GM12878 (cell line): Measurements from ENCODE around the gene JMJD6. TPM values are rescaled to one million over a fixed set of nuclear protein-coding genes. Genes with fewer than 3 reads are reported as not detected.

Experiments used
- ATAC-seq: fragments of 200-7000 bp; cut with Tn5 transposase; 3 replicates; pipeline ENCODE4 v1.9.1; 2020; ENCODE audit warnings: mild to moderate bottlenecking, moderate library complexity
- Bru-seq: library from RNA; stranded (reverse); fragments of 400-500 nt; gene quantifications from one replicate; lab custom pipeline; 2021; lab: Mats Ljungman, UMichigan
- BruChase-seq, 2 experiments: library from RNA; stranded (reverse); fragments of 400-500 nt; gene quantifications; one replicate each; lab custom pipeline; 2021; lab: Mats Ljungman, UMichigan
- BruUV-seq: library from RNA; stranded (reverse); fragments of 400-500 nt; replicated peaks from 2 replicates; lab custom pipeline; 2021; lab: Mats Ljungman, UMichigan
- CTCF ChIA-PET: fragments of 300-600 bp; sonication (Branson Sonifier 250); formaldehyde crosslinking; extraction: SDS; loops from one replicate; lab custom pipeline; 2021; ENCODE audit warnings: inconsistent platforms; lab: Yijun Ruan, JAX
- POLR2A ChIA-PET: fragments of 350-600 bp; formaldehyde crosslinking; extraction: SDS; loops from one replicate; lab custom pipeline; 2021; ENCODE audit warnings: inconsistent platforms; lab: Charles Lee
- RAD21 ChIA-PET: fragments of 300-600 bp; sonication (Branson Sonifier 250); formaldehyde crosslinking; loops from one replicate; lab custom pipeline; 2023; ENCODE audit warnings: antibody characterized with exemption; ENCODE audit not compliant: unreplicated experiment; lab: Charles Lee
- SMC1A ChIA-PET: fragments of 300-600 bp; sonication (Branson Sonifier 250); formaldehyde crosslinking; loops from one replicate; lab custom pipeline; 2023; ENCODE audit not compliant: unreplicated experiment, uncharacterized antibody; lab: Charles Lee
- DNase-seq: peaks from one replicate; pipeline ENCODE4 v3.0.0-alpha.2; 2011; ENCODE audit warnings: low read depth, low spot score
- FAIRE-seq: peaks from 3 replicates; lab custom pipeline; 2011; peaks lifted over from hg19 to GRCh38; lab: Jason Lieb, UNC
- H2AFZ ChIP-seq: 2 replicates; pipeline ENCODE4 v1.6.0; 2011; ENCODE audit warnings: low read depth, low read length, control low read depth; ENCODE audit not compliant: control insufficient read depth
- H3K27ac ChIP-seq: 2 replicates; pipeline ENCODE4 v1.5.1; 2011; ENCODE audit warnings: control low read depth; ENCODE audit not compliant: control insufficient read depth, insufficient read depth
- H3K27me3 ChIP-seq, 2 experiments: replicated peaks in 1 of 2; 2 replicates each; pipeline versions ENCODE4 v1.6.0 to v1.6.1; 2011; ENCODE audit warnings: low read length in 1 of 2; ENCODE audit not compliant: control insufficient read depth in 2 of 2, insufficient read depth in 2 of 2
- H3K36me3 ChIP-seq, 2 experiments: 2 replicates each; pipeline ENCODE4 v1.5.1; 2011; ENCODE audit warnings: low read length in 1 of 2; ENCODE audit not compliant: control insufficient read depth in 2 of 2, insufficient read depth in 2 of 2
- H3K4me1 ChIP-seq: 2 replicates; pipeline ENCODE4 v1.6.1; 2011; ENCODE audit warnings: mild to moderate bottlenecking, low read length, moderate library complexity, mixed read lengths; ENCODE audit not compliant: control insufficient read depth, insufficient read depth
- H3K4me2 ChIP-seq: 2 replicates; pipeline ENCODE4 v1.6.0; 2011; ENCODE audit warnings: control low read depth; ENCODE audit not compliant: control insufficient read depth, insufficient read depth
- H3K4me3 ChIP-seq: fragments of 200-600 bp; sonication (generic); 2 replicates; pipeline ENCODE4 v1.5.1; 2016
- H3K79me2 ChIP-seq: 2 replicates; pipeline ENCODE4 v1.6.0; 2011; ENCODE audit warnings: low read length; ENCODE audit not compliant: control insufficient read depth, insufficient read depth
- H3K9ac ChIP-seq: 2 replicates; pipeline ENCODE4 v1.8.0; 2011; ENCODE audit warnings: low read length, control low read depth, mixed read lengths; ENCODE audit not compliant: control insufficient read depth, insufficient read depth
- H3K9me3 ChIP-seq: replicated peaks from 3 replicates; pipeline ENCODE4 v1.5.1; 2011; ENCODE audit warnings: mild to moderate bottlenecking, low read length; ENCODE audit not compliant: control insufficient read depth, insufficient read depth
- H4K20me1 ChIP-seq: 2 replicates; pipeline ENCODE4 v1.6.0; 2011; ENCODE audit not compliant: control insufficient read depth, insufficient read depth
- CBFB ChIP-seq: IDR thresholded peaks from 2 replicates; pipeline ENCODE4 v1.6.1; 2016; ENCODE audit warnings: antibody characterized with exemption, low read depth
- CTCF ChIP-seq, 3 experiments: IDR thresholded peaks in 2 of 3; conservative IDR thresholded peaks in 1 of 3; 2 replicates each; pipeline ENCODE4 v1.5.1; 2011; ENCODE audit warnings: low read depth in 3 of 3, low read length in 3 of 3, mild to moderate bottlenecking in 3 of 3, control low read depth in 2 of 3, moderate library complexity in 2 of 3, inconsistent platforms in 1 of 3, mixed read lengths in 1 of 3; ENCODE audit not compliant: control insufficient read depth in 2 of 3, insufficient read depth in 1 of 3; ENCODE audit errors: extremely low read depth in 1 of 3
- E2F8 ChIP-seq: fragments of 450-650 bp; IDR thresholded peaks from 2 replicates; pipeline ENCODE4 v1.6.1; 2018; ENCODE audit warnings: mild to moderate bottlenecking, low read depth, moderate library complexity; ENCODE audit not compliant: partially characterized antibody
- EED ChIP-seq: sonication (generic); IDR thresholded peaks from 2 replicates; pipeline ENCODE4 v1.6.1; 2016; ENCODE audit warnings: antibody characterized with exemption, low read depth
- MAX ChIP-seq: IDR thresholded peaks from 2 replicates; pipeline ENCODE4 v1.6.1; 2012; ENCODE audit warnings: low read depth, low read length, improper control_type of control experiment
- MEF2B ChIP-seq: fragments of 450-650 bp; IDR thresholded peaks from 2 replicates; pipeline ENCODE4 v1.6.1; 2018; ENCODE audit warnings: mild to moderate bottlenecking, moderate library complexity; ENCODE audit not compliant: partially characterized antibody, poor library complexity, severe bottlenecking
- PAX5 ChIP-seq: IDR thresholded peaks from 2 replicates; pipeline ENCODE4 v1.6.1; 2011; ENCODE audit warnings: low read depth, low read length, borderline replicate concordance
- RCOR1 ChIP-seq: conservative IDR thresholded peaks from 2 replicates; pipeline ENCODE4 v1.6.1; 2012; ENCODE audit warnings: low read depth, low read length, improper control_type of control experiment
- SREBF1 ChIP-seq: IDR thresholded peaks from 2 replicates; pipeline ENCODE4 v1.6.1; 2012; ENCODE audit warnings: mild to moderate bottlenecking, low read length
- SUPT20H ChIP-seq: IDR thresholded peaks from 2 replicates; pipeline ENCODE4 v1.6.1; 2011; ENCODE audit warnings: low read depth, mild to moderate bottlenecking, low read length, moderate library complexity, borderline replicate concordance; ENCODE audit not compliant: control insufficient read depth
- WGBS: methylation state at CpG from one replicate; pipeline ENCODE4 v1.1.6; 2016; ENCODE audit warnings: low lambda C conversion rate; ENCODE audit not compliant: insufficient replicate concordance, insufficient coverage; ENCODE audit errors: missing lambda C conversion rate; 5-methylcytosine and 5-hydroxymethylcytosine counted together
- in situ Hi-C: fragments of 300-500 bp; cut with MboI; formaldehyde crosslinking; loops from 9 replicates; pipeline ENCODE4 v1.14.3; 2018; ENCODE audit warnings: mixed read lengths
- intact Hi-C: fragments of 100-400 bp; cut with micrococcal nuclease; formaldehyde crosslinking; loops from one replicate; pipeline ENCODE4 v1.14.2; 2022; ENCODE audit not compliant: unreplicated experiment
- long read RNA-seq, 2 experiments: library from polyadenylated mRNA; unstranded; transcript quantifications; one replicate each; pipeline ENCODE4 v2.0.0, GENCODE V29; 2019 to 2020
- polyA minus RNA-seq, 3 experiments: library from RNA; depleted of rRNA, polyadenylated mRNA; stranded (reverse); fragments of >200 nt; gene quantifications; 2 replicates each; pipeline ENCODE4 v1.2.3, GENCODE V29; 2011
- polyA plus RNA-seq, 11 experiments: library from polyadenylated mRNA; depleted of rRNA in 4 of 11; unstranded in 6 of 11; stranded (reverse) in 5 of 11; fragments of >200 nt; fragmentation: Nextera tagmentation in 4 of 11; fragmentation: Illumina TruSeq in 1 of 11; extraction: Ambion mirVana in 4 of 11; extraction: Trizol in 1 of 11; gene quantifications; 1 replicate in 1 of 11; 2 replicates in 10 of 11; pipeline versions ENCODE4 v1.2.1 to v1.2.3, GENCODE V29; 2011 to 2016; ENCODE audit warnings: inconsistent platforms in 2 of 11, missing spikeins in 2 of 11, low read depth in 1 of 11
- total RNA-seq, 4 experiments: library from RNA; depleted of rRNA in 3 of 4; stranded (reverse); fragments of >200 nt in 3 of 4; fragmentation: Illumina TruSeq in 1 of 4; extraction: Trizol in 1 of 4; gene quantifications; 2 replicates each; pipeline versions ENCODE4 v1.2.1 to v1.2.3, GENCODE V29; 2013 to 2021

Gene JMJD6
- 22.2 and 23.3 TPM in 2 replicates for total RNA-seq (2013; cell fraction: nucleolus; rRNA removed)
- 17.0 and 18.2 TPM in 2 replicates for total RNA-seq (2014; rRNA removed)
- total RNA-seq (2014; rRNA removed; fragmentation: Illumina TruSeq; extraction: Trizol), result 16.7 and 19.2 TPM in 2 replicates
- total RNA-seq (2021), result 26.8 and 30.4 TPM in 2 replicates
- polyA plus RNA-seq (2011; ENCODE audit: low read depth), result 18.4 TPM
- polyA plus RNA-seq (2011; rRNA removed), result 12.5 and 22.5 TPM in 2 replicates
- polyA plus RNA-seq (2011; cell fraction: cytosol; rRNA removed), result 27.6 and 31.8 TPM in 2 replicates
- 66.5 and 72.0 TPM in 2 replicates for polyA plus RNA-seq (2011; cell fraction: nucleus; rRNA removed)
- polyA plus RNA-seq (2012), result 22.8 and 29.0 TPM in 2 replicates
- 19.1 and 21.8 TPM in 2 replicates for polyA plus RNA-seq (2014; fragmentation: Illumina TruSeq; extraction: Trizol)
- 1 to 10 TPM; 1.2 to 6.5 TPM for polyA plus RNA-seq (2014; fragmentation: Nextera tagmentation; extraction: Ambion mirVana)
- polyA plus RNA-seq (2014; rRNA removed), result 24.2 and 27.6 TPM in 2 replicates
- polyA plus RNA-seq (2016; fragmentation: Nextera tagmentation; extraction: Ambion mirVana), result 10 to 100 TPM; 32.6 to 36.0 TPM
- polyA minus RNA-seq (2011; rRNA and poly(A)+ RNA removed), result 9.0 and 10.2 TPM in 2 replicates
- polyA minus RNA-seq (2011; cell fraction: cytosol; rRNA and poly(A)+ RNA removed), result 6.4 and 6.7 TPM in 2 replicates
- polyA minus RNA-seq (2011; cell fraction: nucleus; rRNA and poly(A)+ RNA removed), result 10.4 and 16.3 TPM in 2 replicates
- Bru-seq, nascent RNA, result percentile 81 among the genes with signal in this experiment
- percentile 76 among the genes with signal in this experiment for BruChase-seq, experiment 1, labeled RNA remaining after a 6-hour chase
- BruChase-seq, experiment 2, labeled RNA remaining after a 2-hour chase, result percentile 82 among the genes with signal in this experiment
- long read RNA-seq, experiment 1, transcript JMJD6-202 (6 exons, 1,603 nt), result major isoform, 26 of 29 reads
- long read RNA-seq, experiment 1, partial matches to known transcripts, result 0 of 29 reads
- long read RNA-seq, experiment 1, other reads (novel, unspliced or antisense), result 1 of 29 reads
- long read RNA-seq, experiment 2, transcript JMJD6-204 (7 exons, 1,898 nt), result minor isoform, 5 of 156 reads
- long read RNA-seq, experiment 2, transcript JMJD6-202 (6 exons, 1,603 nt), result major isoform, 135 of 156 reads
- long read RNA-seq, experiment 2, partial matches to known transcripts, result 5 of 156 reads
- long read RNA-seq, experiment 2, other reads (novel, unspliced or antisense), result 9 of 156 reads

GRCh38 chr17:76726231-76726775, at the start of gene JMJD6:
Gene JMJD6, minus strand, starts transcription at chr17:76726606. Its CDS starts 131 bp downstream, at chr17:76726475.
- in situ Hi-C loops (no loop called here), intact Hi-C loops (loop anchor here (5.0 kb wide), 1 partner anchor 111 kb away; no protein-coding TSS in a partner anchor)
- Histone ChIP-seq H3K4me1 (no peaks in the 10 kb centered on the region; the same call in 1 of the 2 replicates), H2AFZ (peak within 1 kb of the TSS; percentile 78), H3K36me3 (peaks cover 0 to 15% of the 10 kb centered on the region in 2 experiments; a peak in 2 of 4 replicates), H3K4me2 (peak within 1 kb of the TSS; percentile 68), H3K27ac (peak within 1 kb of the TSS; percentile 98), H3K9ac (peak within 1 kb of the TSS; percentile 98), H3K9me3 (no peaks in the 10 kb centered on the region), H3K4me3 (peak within 1 kb of the TSS; percentile 97), H3K27me3 (no peaks in the 10 kb centered on the region), H3K79me2 (peaks cover 68% of the 10 kb centered on the region), H4K20me1 (no peaks in the 10 kb centered on the region)
- DNase-seq (peak; percentile 86), FAIRE-seq (peak; percentile 82), ATAC-seq (peak; percentile 85)
- WGBS, result 1% methylated on average over 46 of the region's 60 CpGs
- BruUV-seq, result TSS peak; percentile 82
- ChIA-PET CTCF (interaction anchor here (3.4 to 7.2 kb wide), 2 partner anchors 9 to 12 kb away, joined by 12 to 65 read pairs; no protein-coding TSS in a partner anchor), SMC1A (interaction anchor here (1.0 kb wide), 1 partner anchor 20 kb away, joined by 3 read pairs; no protein-coding TSS in a partner anchor), RAD21 (interaction anchor here (0.6 to 1.1 kb wide), 2 partner anchors 9 to 414 kb away, joined by 3 to 4 read pairs; partner anchors contain the start of gene SEC14L1), POLR2A (interaction anchor here (1.1 to 4.4 kb wide), 3 partner anchors 11 to 64 kb away, joined by 3 to 60 read pairs (median 3); partner anchors contain the start of genes MFSD11 and SRSF2)
- 0 out of 2 replicates have a peak, but pooled peaks have one; percentile 63 for TF ChIP-seq CBFB
- no peak for TF ChIP-seq SUPT20H
- no peak for TF ChIP-seq E2F8
- no peak for TF ChIP-seq RCOR1
- TF ChIP-seq CTCF (IDR thresholded peaks at IDR 0.05 in 2 of 3, conservative IDR thresholded peaks at IDR 0.05 in 1 of 3; ENCODE audit: control insufficient read depth in 2 of 3, extremely low read depth in 1 of 3, insufficient read depth in 1 of 3, low read depth in 3 of 3, low read length in 3 of 3), result no peak
- no peak for TF ChIP-seq MAX
- TF ChIP-seq PAX5, result peak; percentile 26; the same call in 1 of the 2 replicates
- TF ChIP-seq EED, result no peak
- peak; percentile 52 for TF ChIP-seq MEF2B
- no peak for TF ChIP-seq SREBF1
